PC-9 (cell line): ENCODE data around the gene TBL1Y. TPM values are rescaled to one million over a fixed set of nuclear protein-coding genes. Genes with fewer than 3 reads are reported as not detected.

Experiments
- BruUV-seq: library from RNA; stranded (reverse); fragments of 400-500 nt; replicated peaks from 2 replicates; lab custom pipeline; 2021; lab: Mats Ljungman, UMichigan
- CTCF ChIA-PET: fragments of 300-600 bp; sonication (Branson Sonifier 250); formaldehyde crosslinking; loops from one replicate; lab custom pipeline; 2022; ENCODE audit warnings: antibody characterized with exemption; lab: Charles Lee
- POLR2A ChIA-PET: fragments of 300-600 bp; sonication (Branson Sonifier 250); formaldehyde crosslinking; loops from one replicate; lab custom pipeline; 2022; ENCODE audit warnings: antibody characterized with exemption; ENCODE audit not compliant: unreplicated experiment; lab: Charles Lee
- DNase-seq, 2 experiments: peaks; one replicate each; pipeline versions ENCODE4 v3.0.0 to v3.0.0-alpha.2; 2015 to 2022; ENCODE audit warnings: mixed read lengths in 1 of 2
- H2AFZ ChIP-seq: fragments of 200-600 bp; sonication (generic); 2 replicates; pipeline ENCODE4 v1.8.1; 2017; ENCODE audit warnings: antibody characterized with exemption
- H3F3A ChIP-seq: fragments of 200-600 bp; sonication (generic); 2 replicates; pipeline ENCODE4 v1.8.1; 2017; ENCODE audit warnings: antibody characterized with exemption, mild to moderate bottlenecking, low read depth; ENCODE audit not compliant: insufficient read depth
- H3K27ac ChIP-seq: fragments of 200-600 bp; sonication (generic); 2 replicates; pipeline ENCODE4 v1.6.1; 2016; ENCODE audit warnings: mixed run types
- H3K27me3 ChIP-seq: fragments of 200-600 bp; sonication (generic); 2 replicates; pipeline ENCODE4 v1.6.1; 2016; ENCODE audit warnings: low read depth, mixed run types; ENCODE audit not compliant: insufficient read depth
- H3K36me3 ChIP-seq: fragments of 200-600 bp; sonication (generic); 2 replicates; pipeline ENCODE4 v1.6.1; 2016; ENCODE audit warnings: low read depth, mixed run types
- H3K4me1 ChIP-seq: fragments of 200-600 bp; sonication (generic); replicated peaks from 2 replicates; pipeline ENCODE4 v1.6.1; 2016; ENCODE audit warnings: mixed run types; ENCODE audit not compliant: insufficient read depth
- H3K4me2 ChIP-seq: fragments of 200-600 bp; sonication (generic); 2 replicates; pipeline ENCODE4 v1.6.1; 2017; ENCODE audit warnings: mixed run types
- H3K4me3 ChIP-seq: fragments of 200-600 bp; sonication (generic); 2 replicates; pipeline ENCODE4 v1.6.1; 2016; ENCODE audit warnings: mixed run types
- H3K79me2 ChIP-seq: fragments of 200-600 bp; sonication (generic); 2 replicates; pipeline ENCODE4 v1.6.1; 2017; ENCODE audit warnings: low read depth, mixed run types
- H3K9me2 ChIP-seq: fragments of 200-600 bp; sonication (generic); 2 replicates; pipeline ENCODE4 v1.8.1; 2017; ENCODE audit warnings: mild to moderate bottlenecking; ENCODE audit not compliant: insufficient read depth
- H3K9me3 ChIP-seq: fragments of 200-600 bp; sonication (generic); 2 replicates; pipeline ENCODE4 v1.8.1; 2016; ENCODE audit warnings: low read depth; ENCODE audit not compliant: insufficient read depth
- H4K20me1 ChIP-seq: fragments of 200-600 bp; sonication (generic); 2 replicates; pipeline ENCODE4 v1.8.1; 2017; ENCODE audit not compliant: insufficient read depth
- EZH2 ChIP-seq: fragments of 200-600 bp; sonication (generic); IDR thresholded peaks from 2 replicates; pipeline ENCODE4 v1.8.0; 2017; ENCODE audit warnings: antibody characterized with exemption, low read depth
- intact Hi-C: fragments of 100-400 bp; cut with micrococcal nuclease; formaldehyde crosslinking; loops from one replicate; pipeline ENCODE4 v1.10.0; 2022; ENCODE audit not compliant: unreplicated experiment
- total RNA-seq: library from RNA; stranded (reverse); gene quantifications from 2 replicates; pipeline ENCODE4 v1.2.3, GENCODE V29; 2021
- TF ChIP-seq, protein P1 (sequence below): fragments of 200-600 bp; sonication (generic); conservative IDR thresholded peaks from 2 replicates; pipeline ENCODE4 v1.6.1; 2017; ENCODE audit warnings: mixed run types, antibody characterized with exemption, mild to moderate bottlenecking, moderate library complexity

Gene TBL1Y
- total RNA-seq, 1 experiment from 2014 or later = not detected

DNA sequence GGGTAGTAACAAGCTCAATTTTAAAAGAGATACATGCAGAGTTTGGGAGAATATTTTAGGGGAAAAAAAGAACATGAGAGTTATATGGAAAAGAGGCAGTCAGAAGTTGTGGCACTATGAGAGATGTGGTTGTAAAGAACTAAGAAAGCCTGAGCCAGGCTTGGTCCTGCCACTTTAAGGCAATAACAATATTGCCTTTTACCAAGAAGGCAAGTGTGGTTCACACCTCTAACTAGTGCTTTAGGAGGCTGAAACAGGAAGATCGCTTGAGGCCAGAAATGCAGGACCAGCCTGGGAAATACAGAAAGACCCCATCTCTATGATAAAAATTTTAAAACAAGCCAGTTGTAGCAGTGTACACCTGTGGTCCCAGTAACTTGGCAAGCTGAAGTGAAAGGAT lies 192.2 kb downstream of the TBL1Y start:
- no peak for DNase-seq
- CTCF ChIA-PET = no interaction called here
- Histone ChIP-seq H3K9me3 (no peaks in the 10 kb centered on the region), H2AFZ (no peak overlapping the region), H3K79me2 (no peaks in the 10 kb centered on the region), H3K4me3 (no peak overlapping the region), H3K9me2 (no peaks in the 10 kb centered on the region), H3K27ac (no peak overlapping the region), H3K36me3 (no peaks in the 10 kb centered on the region), H3K27me3 (no peaks in the 10 kb centered on the region), H3K4me1 (no peaks in the 10 kb centered on the region), H3F3A (no peaks in the 10 kb centered on the region), H4K20me1 (no peaks in the 10 kb centered on the region), H3K4me2 (no peak overlapping the region)
- TF ChIP-seq, protein P1, sequence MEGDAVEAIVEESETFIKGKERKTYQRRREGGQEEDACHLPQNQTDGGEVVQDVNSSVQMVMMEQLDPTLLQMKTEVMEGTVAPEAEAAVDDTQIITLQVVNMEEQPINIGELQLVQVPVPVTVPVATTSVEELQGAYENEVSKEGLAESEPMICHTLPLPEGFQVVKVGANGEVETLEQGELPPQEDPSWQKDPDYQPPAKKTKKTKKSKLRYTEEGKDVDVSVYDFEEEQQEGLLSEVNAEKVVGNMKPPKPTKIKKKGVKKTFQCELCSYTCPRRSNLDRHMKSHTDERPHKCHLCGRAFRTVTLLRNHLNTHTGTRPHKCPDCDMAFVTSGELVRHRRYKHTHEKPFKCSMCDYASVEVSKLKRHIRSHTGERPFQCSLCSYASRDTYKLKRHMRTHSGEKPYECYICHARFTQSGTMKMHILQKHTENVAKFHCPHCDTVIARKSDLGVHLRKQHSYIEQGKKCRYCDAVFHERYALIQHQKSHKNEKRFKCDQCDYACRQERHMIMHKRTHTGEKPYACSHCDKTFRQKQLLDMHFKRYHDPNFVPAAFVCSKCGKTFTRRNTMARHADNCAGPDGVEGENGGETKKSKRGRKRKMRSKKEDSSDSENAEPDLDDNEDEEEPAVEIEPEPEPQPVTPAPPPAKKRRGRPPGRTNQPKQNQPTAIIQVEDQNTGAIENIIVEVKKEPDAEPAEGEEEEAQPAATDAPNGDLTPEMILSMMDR = no peak
- TF ChIP-seq EZH2 = no peak
- intact Hi-C loops = no loop called here
- BruUV-seq = no TSS peak
- POLR2A ChIA-PET = no interaction called here

DNA sequence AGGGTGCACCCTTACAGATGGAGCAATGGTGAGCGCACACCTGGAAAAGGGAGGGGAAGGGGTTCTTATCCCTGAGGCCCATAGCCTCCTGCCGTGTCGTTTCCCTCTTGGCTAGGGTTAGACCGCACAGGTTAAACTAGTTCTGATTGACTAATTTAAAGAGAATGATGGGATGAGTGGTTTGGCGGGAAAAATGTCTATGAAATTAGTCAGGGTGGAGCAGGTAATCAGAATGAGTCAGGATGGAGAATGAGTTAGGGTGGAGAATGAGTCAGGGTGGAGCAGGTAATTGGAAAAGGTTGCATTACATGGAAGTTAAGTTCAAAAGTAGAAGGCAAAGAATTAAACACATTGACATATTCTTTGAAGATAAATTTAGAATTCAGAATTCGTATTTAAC lies 196.7 kb downstream of the TBL1Y start:
- Histone ChIP-seq H3K4me3 (no peak overlapping the region), H3K36me3 (no peaks in the 10 kb centered on the region), H3K4me2 (no peak overlapping the region), H3K9me3 (no peaks in the 10 kb centered on the region), H3F3A (no peaks in the 10 kb centered on the region), H3K27me3 (no peaks in the 10 kb centered on the region), H3K9me2 (no peaks in the 10 kb centered on the region), H2AFZ (no peak overlapping the region), H3K4me1 (no peaks in the 10 kb centered on the region), H4K20me1 (no peaks in the 10 kb centered on the region), H3K79me2 (no peaks in the 10 kb centered on the region), H3K27ac (no peak overlapping the region)
- TF ChIP-seq, protein P1 = no peak
- TF ChIP-seq EZH2 = no peak
- DNase-seq = no peak
- no TSS peak for BruUV-seq
- intact Hi-C loops = no loop called here
- CTCF ChIA-PET = no interaction called here
- POLR2A ChIA-PET = no interaction called here

GRCh38 chrY:7110086-7110485 lies 199.6 kb downstream of the TBL1Y start:
- BruUV-seq = no TSS peak
- Histone ChIP-seq H3K36me3 (no peaks in the 10 kb centered on the region), H2AFZ (no peak overlapping the region), H3K9me2 (no peaks in the 10 kb centered on the region), H3K79me2 (no peaks in the 10 kb centered on the region), H3K4me2 (no peak overlapping the region), H3K9me3 (no peaks in the 10 kb centered on the region), H3K27me3 (no peaks in the 10 kb centered on the region), H3K4me1 (no peaks in the 10 kb centered on the region), H3K27ac (no peak overlapping the region), H4K20me1 (no peaks in the 10 kb centered on the region), H3K4me3 (no peak overlapping the region), H3F3A (no peaks in the 10 kb centered on the region)
- ChIA-PET CTCF (no interaction called here), POLR2A (no interaction called here)
- TF ChIP-seq EZH2 = no peak
- TF ChIP-seq, protein P1 = no peak
- DNase-seq = no peak
- intact Hi-C loops = no loop called here
